Measurements from ENCODE around the gene BTRC. TPM values are rescaled to one million over a fixed set of nuclear protein-coding genes. Genes with fewer than 3 reads are reported as not detected.
A peak's percentile ranks its signal among the peaks of the same experiment; 100 is the strongest.

The BTRC gene
- total RNA-seq (2013; cell fraction: nucleolus; rRNA removed) = 28.1 and 31.4 TPM in 2 replicates
- total RNA-seq (2014; rRNA removed) (4.7 and 5.6 TPM in 2 replicates), total RNA-seq (2014; rRNA removed; fragmentation: Illumina TruSeq; extraction: Trizol) (8.5 and 8.6 TPM in 2 replicates), total RNA-seq (2021) (12.7 and 14.8 TPM in 2 replicates), polyA plus RNA-seq (2011; rRNA removed) (18.6 and 26.4 TPM in 2 replicates), polyA plus RNA-seq (2014; fragmentation: Illumina TruSeq; extraction: Trizol) (8.8 and 11.3 TPM in 2 replicates), polyA plus RNA-seq (2014; fragmentation: Nextera tagmentation; extraction: Ambion mirVana) (1 to 10 TPM; 2.2 to 3.2 TPM), polyA plus RNA-seq (2014; rRNA removed) (6.5 and 7.8 TPM in 2 replicates), polyA plus RNA-seq (2016; fragmentation: Nextera tagmentation; extraction: Ambion mirVana) (10 to 100 TPM; 10.4 to 10.8 TPM), polyA minus RNA-seq (2011; rRNA and poly(A)+ RNA removed) (19.8 and 25.5 TPM in 2 replicates), Bru-seq, nascent RNA (percentile 70 among the genes with signal in this experiment), BruChase-seq, experiment 1, labeled RNA remaining after a 6-hour chase (percentile 72 among the genes with signal in this experiment), BruChase-seq, experiment 2, labeled RNA remaining after a 2-hour chase (percentile 74 among the genes with signal in this experiment)
- polyA plus RNA-seq (2011; ENCODE audit: low read depth) = 4.3 TPM
- polyA plus RNA-seq (2011; cell fraction: cytosol; rRNA removed) = 9.2 and 10.1 TPM in 2 replicates
- 13.6 and 14.8 TPM in 2 replicates for polyA plus RNA-seq (2011; cell fraction: nucleus; rRNA removed)
- 4.4 and 5.7 TPM in 2 replicates for polyA plus RNA-seq (2012)
- polyA minus RNA-seq (2011; cell fraction: cytosol; rRNA and poly(A)+ RNA removed) = 3.3 and 4.1 TPM in 2 replicates
- polyA minus RNA-seq (2011; cell fraction: nucleus; rRNA and poly(A)+ RNA removed) = 6.2 and 12.7 TPM in 2 replicates
- long read RNA-seq, experiment 1, full-length matches to known transcripts = 8 of 14 reads
- long read RNA-seq, experiment 1, partial matches to known transcripts = 1 of 14 reads
- long read RNA-seq, experiment 1, other reads (novel, unspliced or antisense) = 5 of 14 reads
- long read RNA-seq, experiment 2, full-length matches to known transcripts = 46 of 77 reads
- long read RNA-seq, experiment 2, partial matches to known transcripts = 3 of 77 reads
- long read RNA-seq, experiment 2, other reads (novel, unspliced or antisense) = 28 of 77 reads

DNA sequence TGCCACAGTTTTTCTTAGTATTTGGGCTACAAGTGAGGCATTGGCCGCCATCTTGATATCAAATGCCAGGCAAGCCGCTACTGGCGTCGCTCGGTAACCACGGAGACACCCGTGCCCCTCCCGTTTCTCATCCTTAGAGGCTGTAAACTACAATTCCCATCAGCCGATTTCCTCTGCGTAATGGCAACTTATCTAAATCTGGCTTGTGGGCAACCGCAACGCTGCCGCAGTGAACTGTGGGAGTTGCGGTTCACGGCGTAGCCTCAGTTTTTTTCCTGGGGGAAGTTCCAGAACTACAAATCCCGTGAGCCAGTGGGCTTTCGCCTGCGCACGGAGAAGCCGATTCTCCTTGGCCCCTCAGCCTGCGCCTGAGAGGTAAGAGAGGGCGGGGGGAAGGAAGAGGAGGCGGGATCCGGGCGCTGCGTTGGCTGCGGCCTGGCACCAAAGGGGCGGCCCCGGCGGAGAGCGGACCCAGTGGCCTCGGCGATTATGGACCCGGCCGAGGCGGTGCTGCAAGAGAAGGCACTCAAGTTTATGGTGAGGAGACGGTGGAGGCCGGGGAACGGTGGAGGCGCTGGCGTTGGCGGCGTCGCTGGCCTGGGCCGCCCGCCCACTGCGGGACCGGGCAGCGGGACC lies at the start of gene BTRC:
Gene BTRC, plus strand, starts transcription at position 474 of the 636 bp plus-strand sequence. Its CDS starts 16 bp downstream, at position 490.
- peak within 1 kb of the TSS; percentile 82 for H3K4me3 ChIP-seq
- H3K79me2 ChIP-seq (ENCODE audit: control insufficient read depth, insufficient read depth, low read length) = peaks cover 10% of the 10 kb centered on the region
- peak within 1 kb of the TSS; percentile 88 for H3K4me2 ChIP-seq (ENCODE audit: control insufficient read depth, insufficient read depth)
- peak within 1 kb of the TSS; percentile 73 for H3K9ac ChIP-seq (ENCODE audit: control insufficient read depth, insufficient read depth, low read length)
- intact Hi-C loops (cut with micrococcal nuclease; ENCODE audit: unreplicated experiment) = loop anchor here (5.0 to 10.0 kb wide), 2 partner anchors 88 to 431 kb away; partner anchors contain the start of gene NPM3
- H3K4me1 ChIP-seq (ENCODE audit: control insufficient read depth, insufficient read depth, low read length) = 0 out of 2 replicates have a peak, but pooled peaks cover 3% of the 10 kb centered on the region
- no peaks in the 10 kb centered on the region for H4K20me1 ChIP-seq (ENCODE audit: control insufficient read depth, insufficient read depth)
- FAIRE-seq (peak; percentile 98), DNase-seq (ENCODE audit: low read depth, low spot score) (peak; percentile 98), ATAC-seq (peak; percentile 98)
- ChIA-PET POLR2A (no interaction called here), SMC1A (ENCODE audit: uncharacterized antibody, unreplicated experiment) (interaction anchor here (0.7 to 1.9 kb wide), 4 partner anchors 12 to 428 kb away, joined by 3 to 5 read pairs (median 4); no protein-coding TSS in a partner anchor), CTCF (interaction anchor here (1.5 kb wide), 1 partner anchor 90 kb away, joined by 4 read pairs; no protein-coding TSS in a partner anchor), RAD21 (ENCODE audit: unreplicated experiment) (interaction anchor here (0.7 kb wide), 1 partner anchor 87 kb away, joined by 3 read pairs; no protein-coding TSS in a partner anchor)
- no TSS peak for BruUV-seq (replicated peaks)
- no peaks in the 10 kb centered on the region for H3K9me3 ChIP-seq (replicated peaks; ENCODE audit: control insufficient read depth, insufficient read depth, low read length)
- in situ Hi-C loops (cut with MboI) = no loop called here
- H3K27me3 ChIP-seq (replicated peaks in 1 of 2; ENCODE audit: control insufficient read depth in 2 of 2, insufficient read depth in 2 of 2, low read length in 1 of 2) = no peaks in the 10 kb centered on the region
- peak within 1 kb of the TSS; percentile 99 for H2AFZ ChIP-seq (ENCODE audit: control insufficient read depth, low read depth, low read length)
- H3K36me3 ChIP-seq (ENCODE audit: control insufficient read depth in 2 of 2, insufficient read depth in 2 of 2, low read length in 1 of 2) = no peaks in the 10 kb centered on the region
- peak within 1 kb of the TSS; percentile 51 for H3K27ac ChIP-seq (ENCODE audit: control insufficient read depth, insufficient read depth)
- WGBS (ENCODE audit: insufficient coverage, insufficient replicate concordance, low lambda C conversion rate, missing lambda C conversion rate) = under 1% methylated on average over 49 of the region's 50 CpGs
- TF ChIP-seq POLR2AphosphoS2 (IDR thresholded peaks at IDR 0.05; ENCODE audit: low read depth, low read length) (0 out of 2 replicates have a peak, but pooled peaks have one; percentile 38), GABPA (IDR thresholded peaks at IDR 0.05; ENCODE audit: low read depth) (peak; percentile 53; the same call in 1 of the 2 replicates), RCOR1 (conservative IDR thresholded peaks at IDR 0.05; ENCODE audit: low read depth, low read length) (no peak), NFYB (IDR thresholded peaks at IDR 0.05; ENCODE audit: insufficient read depth, low read depth, low read length) (no peak), CHD4 (IDR thresholded peaks at IDR 0.05) (no peak), KAT2A (conservative IDR thresholded peaks at IDR 0.05; ENCODE audit: control insufficient read depth, low read depth, low read length) (no peak), HDAC2 (IDR thresholded peaks at IDR 0.05) (no peak), MTA2 (IDR thresholded peaks at IDR 0.05; ENCODE audit: low read depth) (no peak), SPI1 (IDR thresholded peaks at IDR 0.05; ENCODE audit: borderline replicate concordance, insufficient read depth, low read depth, low read length) (no peak), ZNF622 (IDR thresholded peaks at IDR 0.05) (no peak), KLF5 (IDR thresholded peaks at IDR 0.05; ENCODE audit: partially characterized antibody) (peak; percentile 50), EZH2 (IDR thresholded peaks at IDR 0.05; ENCODE audit: borderline replicate concordance, control insufficient read depth, low read depth, low read length) (no peak), CREB1 (IDR thresholded peaks at IDR 0.05; ENCODE audit: low read depth) (peak; percentile 95)
- TF ChIP-seq, protein P1, sequence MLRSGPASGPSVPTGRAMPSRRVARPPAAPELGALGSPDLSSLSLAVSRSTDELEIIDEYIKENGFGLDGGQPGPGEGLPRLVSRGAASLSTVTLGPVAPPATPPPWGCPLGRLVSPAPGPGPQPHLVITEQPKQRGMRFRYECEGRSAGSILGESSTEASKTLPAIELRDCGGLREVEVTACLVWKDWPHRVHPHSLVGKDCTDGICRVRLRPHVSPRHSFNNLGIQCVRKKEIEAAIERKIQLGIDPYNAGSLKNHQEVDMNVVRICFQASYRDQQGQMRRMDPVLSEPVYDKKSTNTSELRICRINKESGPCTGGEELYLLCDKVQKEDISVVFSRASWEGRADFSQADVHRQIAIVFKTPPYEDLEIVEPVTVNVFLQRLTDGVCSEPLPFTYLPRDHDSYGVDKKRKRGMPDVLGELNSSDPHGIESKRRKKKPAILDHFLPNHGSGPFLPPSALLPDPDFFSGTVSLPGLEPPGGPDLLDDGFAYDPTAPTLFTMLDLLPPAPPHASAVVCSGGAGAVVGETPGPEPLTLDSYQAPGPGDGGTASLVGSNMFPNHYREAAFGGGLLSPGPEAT (IDR thresholded peaks at IDR 0.05; ENCODE audit: low read depth) = peak; percentile 65; the same call in 1 of the 2 replicates
- TF ChIP-seq, protein P2, sequence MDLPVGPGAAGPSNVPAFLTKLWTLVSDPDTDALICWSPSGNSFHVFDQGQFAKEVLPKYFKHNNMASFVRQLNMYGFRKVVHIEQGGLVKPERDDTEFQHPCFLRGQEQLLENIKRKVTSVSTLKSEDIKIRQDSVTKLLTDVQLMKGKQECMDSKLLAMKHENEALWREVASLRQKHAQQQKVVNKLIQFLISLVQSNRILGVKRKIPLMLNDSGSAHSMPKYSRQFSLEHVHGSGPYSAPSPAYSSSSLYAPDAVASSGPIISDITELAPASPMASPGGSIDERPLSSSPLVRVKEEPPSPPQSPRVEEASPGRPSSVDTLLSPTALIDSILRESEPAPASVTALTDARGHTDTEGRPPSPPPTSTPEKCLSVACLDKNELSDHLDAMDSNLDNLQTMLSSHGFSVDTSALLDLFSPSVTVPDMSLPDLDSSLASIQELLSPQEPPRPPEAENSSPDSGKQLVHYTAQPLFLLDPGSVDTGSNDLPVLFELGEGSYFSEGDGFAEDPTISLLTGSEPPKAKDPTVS (IDR thresholded peaks at IDR 0.05; ENCODE audit: low read depth, low read length) = 0 out of 2 replicates have a peak, but pooled peaks have one; percentile 36

All from GM12878 (cell line).